IPS-NIHi7 (cell line): ENCODE results near the gene AKAP6.
A peak's percentile ranks its signal among the peaks of the same experiment; 100 is the strongest.

ENCODE experiments used
- DNase-seq: peaks from one replicate; pipeline ENCODE4 v3.0.0; 2012; ENCODE audit warnings: mixed read lengths; ENCODE audit errors: extremely low spot score

Gene AKAP6

GRCh38 chr14:32820181-32820580 is 491.1 kb downstream of the AKAP6 start:
- DNase-seq = no peak

GRCh38 chr14:32820682-32821081 is 491.6 kb downstream of the AKAP6 start:
- no peak for DNase-seq

DNA sequence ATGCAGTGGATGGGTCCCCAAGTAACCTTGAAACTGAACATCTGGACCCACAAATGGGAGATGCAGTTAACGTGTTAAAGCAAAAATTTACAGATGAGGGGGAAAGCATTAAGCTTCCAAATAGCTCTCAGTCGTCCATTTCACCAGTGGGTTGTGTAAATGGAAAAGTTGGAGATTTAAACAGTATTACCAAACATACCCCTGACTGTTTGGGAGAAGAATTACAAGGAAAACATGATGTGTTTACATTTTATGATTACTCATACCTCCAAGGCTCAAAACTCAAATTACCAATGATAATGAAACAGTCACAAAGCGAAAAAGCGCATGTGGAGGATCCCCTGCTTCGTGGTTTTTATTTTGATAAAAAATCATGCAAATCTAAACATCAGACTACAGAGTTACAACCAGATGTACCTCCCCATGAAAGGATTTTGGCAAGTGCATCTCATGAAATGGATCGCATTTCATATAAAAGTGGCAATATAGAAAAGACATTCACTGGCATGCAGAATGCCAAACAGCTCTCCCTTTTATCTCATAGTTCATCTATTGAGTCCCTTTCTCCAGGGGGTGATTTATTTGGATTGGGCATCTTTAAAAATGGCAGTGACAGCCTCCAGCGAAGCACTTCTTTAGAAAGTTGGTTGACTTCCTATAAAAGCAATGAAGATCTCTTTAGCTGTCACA is 493.0 kb downstream of the AKAP6 start:
- no peak for DNase-seq

DNA sequence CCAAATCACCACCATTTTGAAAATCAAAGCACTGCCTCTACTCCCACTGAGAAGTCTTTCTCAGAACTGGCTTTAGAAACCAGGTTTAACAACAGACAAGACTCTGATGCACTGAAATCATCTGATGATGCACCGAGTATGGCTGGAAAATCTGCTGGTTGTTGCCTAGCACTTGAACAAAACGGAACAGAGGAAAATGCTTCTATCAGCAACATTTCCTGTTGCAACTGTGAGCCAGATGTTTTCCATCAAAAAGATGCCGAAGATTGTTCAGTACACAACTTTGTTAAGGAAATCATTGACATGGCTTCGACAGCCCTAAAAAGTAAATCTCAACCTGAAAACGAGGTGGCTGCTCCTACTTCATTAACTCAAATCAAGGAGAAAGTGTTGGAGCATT is 494.6 kb downstream of the AKAP6 start:
- DNase-seq = no peak

DNA sequence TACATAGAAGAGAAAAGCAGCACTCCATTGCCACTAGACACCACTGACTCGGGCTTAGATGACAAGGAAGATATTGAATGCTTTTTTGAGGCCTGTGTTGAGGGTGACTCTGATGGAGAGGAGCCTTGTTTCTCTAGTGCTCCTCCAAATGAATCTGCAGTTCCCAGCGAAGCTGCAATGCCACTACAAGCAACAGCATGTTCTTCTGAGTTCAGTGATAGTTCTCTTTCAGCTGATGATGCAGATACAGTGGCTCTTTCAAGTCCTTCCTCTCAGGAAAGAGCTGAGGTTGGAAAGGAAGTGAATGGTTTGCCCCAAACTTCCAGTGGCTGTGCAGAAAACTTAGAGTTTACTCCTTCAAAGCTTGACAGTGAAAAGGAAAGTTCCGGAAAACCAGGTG is 495.1 kb downstream of the AKAP6 start:
- DNase-seq = no peak

GRCh38 chr14:32825058-32825457 is 496.0 kb downstream of the AKAP6 start:
- DNase-seq = no peak

- DNase-seq = peak; percentile 45
Measured at GRCh38 chr14:32826404-32827082, 497.4 kb downstream of the AKAP6 start.

- DNase-seq = no peak
Measured at GRCh38 chr14:32827514-32827913, 498.4 kb downstream of the AKAP6 start.

DNA sequence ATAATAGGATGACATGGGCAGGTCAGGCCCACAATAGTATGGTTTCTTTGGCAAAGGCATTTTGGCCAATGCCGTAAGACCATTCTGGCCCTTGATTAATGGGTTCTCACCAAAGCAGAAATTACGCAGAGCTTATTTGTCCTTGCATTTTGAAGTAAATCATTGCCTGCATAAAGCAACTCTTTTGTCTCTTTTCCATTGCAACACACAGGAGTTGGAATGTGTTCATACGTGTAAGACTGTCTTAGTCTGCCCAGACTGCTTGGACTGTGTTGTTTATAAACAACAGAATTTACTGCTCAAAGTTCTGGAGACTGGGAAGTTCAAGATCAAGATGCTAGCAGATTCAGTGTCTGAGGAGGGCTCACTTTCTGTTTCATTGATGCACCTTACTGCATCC is 506.8 kb downstream of the AKAP6 start:
- DNase-seq = no peak

GRCh38 chr14:32841698-32842097 is 512.6 kb downstream of the AKAP6 start:
- DNase-seq = no peak

DNA sequence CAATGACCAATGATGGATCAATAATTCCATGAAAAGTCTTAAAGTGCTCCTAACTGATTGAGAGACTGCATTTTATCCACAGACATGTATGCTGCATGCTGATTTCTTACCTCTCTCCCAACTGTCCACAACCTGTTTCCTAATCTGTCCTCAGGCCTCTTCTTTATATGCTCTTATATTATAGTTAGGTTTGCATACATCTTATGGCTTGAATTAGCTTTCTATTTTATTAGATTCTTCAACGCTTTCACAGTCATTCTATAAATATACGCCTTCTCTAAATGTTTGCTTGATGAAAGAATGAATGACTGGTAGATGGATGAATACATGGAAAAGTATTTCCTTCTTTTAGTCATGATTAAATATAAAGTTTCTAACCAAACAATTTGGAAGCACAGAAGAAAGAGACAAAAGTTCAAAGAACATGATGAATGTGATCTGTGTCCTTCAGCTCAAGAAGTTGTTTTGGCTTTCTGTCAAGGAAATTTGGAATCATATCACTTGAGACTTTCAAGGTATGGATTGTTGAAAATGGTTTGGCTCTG is 517.8 kb downstream of the AKAP6 start:
- no peak for DNase-seq

DNA sequence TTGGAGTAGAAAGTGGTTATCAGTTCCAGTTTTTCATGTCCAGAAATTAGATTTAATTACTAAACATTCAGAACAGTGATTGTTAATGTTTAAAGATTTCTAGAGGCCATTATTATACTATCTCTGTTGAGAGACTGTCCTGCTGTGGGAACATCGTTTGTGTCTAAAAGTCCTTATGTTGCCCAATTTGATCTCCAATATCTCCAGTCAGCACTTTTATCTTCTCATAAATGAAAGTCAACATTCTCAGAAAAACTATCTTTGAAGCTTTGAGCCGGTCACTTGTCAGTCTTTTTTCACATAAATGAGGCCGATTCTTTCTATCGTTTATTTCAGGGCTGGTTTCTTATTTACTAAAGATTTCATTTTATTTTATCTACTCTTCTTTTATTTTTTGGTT is 518.8 kb downstream of the AKAP6 start:
- DNase-seq = no peak

- no peak for DNase-seq
Measured at GRCh38 chr14:32865827-32866376, 536.8 kb downstream of the AKAP6 start.

DNA sequence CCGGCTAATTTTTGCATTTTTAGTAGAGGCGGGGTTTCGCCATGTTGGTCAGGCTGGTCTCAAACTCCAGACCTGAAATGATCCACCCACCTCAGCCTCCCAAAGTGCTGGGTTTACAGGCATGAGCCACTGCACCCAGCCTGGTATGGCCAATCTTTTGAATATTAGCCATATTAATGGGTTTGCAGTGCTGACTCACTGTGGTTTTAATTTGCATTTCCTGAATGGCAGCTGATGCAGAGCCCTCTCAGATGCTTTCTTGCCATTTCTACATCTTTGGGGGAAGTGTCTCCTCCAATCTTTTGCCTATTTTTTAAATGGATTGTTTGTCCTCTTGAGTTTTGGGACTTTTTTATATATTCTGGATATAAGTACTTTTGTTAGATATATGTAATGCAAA is 554.1 kb downstream of the AKAP6 start:
- DNase-seq = no peak
